Activated CD8-positive, alpha-beta T cell treated with anti-CD3 and anti-CD28 coated beads for 36 hours (primary cell): Measurements from ENCODE around the gene CDC5L. TPM values are rescaled to one million over a fixed set of nuclear protein-coding genes. Genes with fewer than 3 reads are reported as not detected.
"Not testable (repeated sequence)": the region's sequence is repeated elsewhere in the genome, so short reads cannot be mapped to it uniquely, and the experiment has no call there.

Source experiments
- ATAC-seq: fragments of 200-7000 bp; cut with Tn5 transposase; one replicate; pipeline ENCODE4 v1.10.0; 2021; ENCODE audit warnings: mild to moderate bottlenecking, moderate library complexity
- CTCF ChIA-PET: fragments of 350-600 bp; sonication (Branson Sonifier 250); formaldehyde crosslinking; loops from one replicate; lab custom pipeline; 2021; ENCODE audit warnings: antibody characterized with exemption; lab: Charles Lee
- POLR2A ChIA-PET: fragments of 350-600 bp; sonication (Branson Sonifier 250); formaldehyde crosslinking; loops from one replicate; lab custom pipeline; 2021; ENCODE audit warnings: antibody characterized with exemption; lab: Charles Lee
- DNase-seq: peaks from one replicate; pipeline ENCODE4 v3.0.0-alpha.2; 2020
- H3K27ac Mint-ChIP-seq: one replicate; pipeline ENCODE4 v1.8.0; 2021; ENCODE audit warnings: mild to moderate bottlenecking, mixed read lengths
- H3K27me3 Mint-ChIP-seq: one replicate; pipeline ENCODE4 v1.8.0; 2021; ENCODE audit warnings: mixed read lengths
- H3K36me3 Mint-ChIP-seq: one replicate; pipeline ENCODE4 v1.8.0; 2021; ENCODE audit warnings: low read depth, mixed read lengths
- H3K4me1 Mint-ChIP-seq: one replicate; pipeline ENCODE4 v1.8.0; 2021; ENCODE audit warnings: low read depth, mixed read lengths
- H3K4me3 Mint-ChIP-seq: one replicate; pipeline ENCODE4 v1.8.0; 2021; ENCODE audit warnings: mild to moderate bottlenecking, moderate library complexity, mixed read lengths
- H3K9me3 Mint-ChIP-seq: one replicate; pipeline ENCODE4 v1.8.0; 2021; ENCODE audit warnings: mixed read lengths
- CTCF ChIP-seq: fragments of 200-600 bp; IDR thresholded peaks from one replicate; pipeline ENCODE4 v1.8.0; 2022; ENCODE audit warnings: antibody characterized with exemption, mild to moderate bottlenecking
- intact Hi-C: fragments of 100-400 bp; cut with micrococcal nuclease; formaldehyde crosslinking; loops from one replicate; pipeline ENCODE4 v1.10.0; 2022
- total RNA-seq, 2 experiments: library from RNA; stranded (reverse); gene quantifications; one replicate each; pipeline ENCODE4 v1.2.3, GENCODE V29; 2021

CDC5L gene
- total RNA-seq, 2 experiments from 2014 or later = 20.4 to 21.4 TPM

- peaks cover 48% of the 10 kb centered on the region for H3K36me3 Mint-ChIP-seq
- ChIA-PET CTCF (interaction anchor here (0.9 to 4.2 kb wide), 7 partner anchors 10 to 132 kb away, joined by 3 to 22 read pairs (median 4); partner anchors contain the start of gene AARS2), POLR2A (interaction anchor here (0.6 kb wide), 1 partner anchor 23 kb away, joined by 3 read pairs; no protein-coding TSS in a partner anchor)
- peaks cover 2% of the 10 kb centered on the region for H3K4me1 Mint-ChIP-seq
- peaks cover 15% of the 10 kb centered on the region for H3K9me3 Mint-ChIP-seq
- intact Hi-C loops = no loop called here
- H3K27me3 Mint-ChIP-seq = no peaks in the 10 kb centered on the region
- no peak overlapping the region for H3K4me3 Mint-ChIP-seq
- H3K27ac Mint-ChIP-seq = no peak overlapping the region
- DNase-seq = no peak
- no peak for ATAC-seq
- no peak for TF ChIP-seq CTCF
Observed at GRCh38 chr6:44444853-44445252, 57.3 kb downstream of the CDC5L start.

- intact Hi-C loops = no loop called here
- TF ChIP-seq CTCF = no peak
- H3K27me3 Mint-ChIP-seq = no peaks in the 10 kb centered on the region
- ATAC-seq (no peak), DNase-seq (no peak)
- H3K9me3 Mint-ChIP-seq = peaks cover 8% of the 10 kb centered on the region
- ChIA-PET POLR2A (no interaction called here), CTCF (interaction anchor here (0.7 to 4.2 kb wide), 4 partner anchors 8 to 29 kb away, joined by 3 to 22 read pairs (median 8); no protein-coding TSS in a partner anchor)
- no peaks in the 10 kb centered on the region for H3K4me1 Mint-ChIP-seq
- no peak overlapping the region for H3K4me3 Mint-ChIP-seq
- H3K36me3 Mint-ChIP-seq = peaks cover 33% of the 10 kb centered on the region
- no peak overlapping the region for H3K27ac Mint-ChIP-seq
Observed at GRCh38 chr6:44446626-44447300, 59.3 kb downstream of the CDC5L start.

DNA sequence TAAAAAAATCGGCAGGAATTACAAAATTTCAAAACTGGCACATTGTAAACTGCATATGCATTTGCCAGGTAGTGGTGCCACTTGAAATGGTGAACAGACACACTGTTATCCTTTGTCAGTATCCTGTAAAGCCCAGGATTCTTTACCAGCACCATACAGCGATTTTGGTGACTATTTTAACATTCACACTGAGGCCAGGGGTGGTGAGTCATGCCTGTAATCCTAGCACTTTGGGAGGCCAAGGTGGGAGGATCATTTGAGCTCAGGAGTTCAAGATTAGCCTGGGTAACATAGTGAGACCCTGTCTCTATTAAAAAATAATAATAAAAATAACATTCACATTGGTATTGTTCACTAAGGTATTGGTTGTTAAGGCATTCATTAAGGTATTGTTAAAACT lies 61.7 kb downstream of the CDC5L start:
- H3K9me3 Mint-ChIP-seq, H3K4me1 Mint-ChIP-seq, ATAC-seq, CTCF ChIA-PET, H3K4me3 Mint-ChIP-seq, intact Hi-C loops, H3K27me3 Mint-ChIP-seq, H3K27ac Mint-ChIP-seq, DNase-seq, POLR2A ChIA-PET: not testable (repeated sequence)
- peaks cover 14% of the 10 kb centered on the region for H3K36me3 Mint-ChIP-seq

DNA sequence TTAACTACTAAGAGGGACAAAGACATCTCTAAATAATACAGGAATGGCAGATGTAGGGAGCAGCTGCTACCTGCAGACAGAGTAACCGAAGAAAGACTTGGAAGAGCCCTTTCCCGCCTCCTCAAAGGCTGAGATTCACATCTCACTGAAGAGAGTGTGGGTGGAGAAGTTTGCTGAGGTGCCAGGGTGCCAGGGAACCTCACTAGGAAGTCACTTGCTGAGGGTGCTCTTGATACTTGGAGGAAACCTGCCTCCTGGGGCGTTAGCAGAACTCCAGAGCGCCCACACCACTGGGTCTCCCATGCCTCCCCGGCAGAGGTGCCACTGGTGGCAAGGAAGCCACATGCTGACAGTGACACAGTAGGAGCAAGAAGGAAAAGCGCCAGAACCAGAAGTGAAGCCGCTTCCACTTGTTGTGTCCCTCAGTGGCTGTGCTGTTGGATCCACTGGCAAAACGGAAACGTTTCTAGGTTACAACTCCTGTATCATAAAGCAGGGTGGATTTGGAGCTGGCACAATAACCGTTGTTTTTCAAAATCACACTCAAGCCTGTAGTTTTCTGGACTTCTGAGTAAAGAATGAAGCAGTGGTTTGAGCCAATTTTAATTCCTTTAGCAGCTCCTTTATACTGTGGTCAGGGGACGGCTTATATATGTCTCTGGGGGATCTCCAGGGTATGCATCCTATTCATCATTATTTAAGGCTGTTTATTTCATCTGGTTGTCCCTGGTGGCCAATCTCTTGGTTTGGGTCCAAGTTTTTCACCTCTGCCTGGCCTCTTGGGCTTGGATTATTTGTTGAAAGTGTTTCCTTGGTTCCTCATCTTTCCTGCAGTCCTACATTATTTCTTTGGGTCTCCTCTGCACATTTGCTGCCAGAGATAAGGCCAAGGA lies 64.5 kb downstream of the CDC5L start:
- intact Hi-C loops = no loop called here
- Mint-ChIP-seq H3K27ac (peak overlapping the region; percentile 36), H3K4me1 (peaks cover 1% of the 10 kb centered on the region), H3K9me3 (no peaks in the 10 kb centered on the region), H3K36me3 (peaks cover 5% of the 10 kb centered on the region), H3K27me3 (peaks cover 2% of the 10 kb centered on the region), H3K4me3 (no peak overlapping the region)
- ChIA-PET CTCF (interaction anchor here (1.1 to 4.4 kb wide), 2 partner anchors 8 to 24 kb away, joined by 3 to 22 read pairs; no protein-coding TSS in a partner anchor), POLR2A (no interaction called here)
- DNase-seq (no peak), ATAC-seq (no peak)
- TF ChIP-seq CTCF = no peak

GRCh38 chr6:44452725-44453124 lies 65.2 kb downstream of the CDC5L start:
- ATAC-seq (no peak), DNase-seq (no peak)
- ChIA-PET CTCF (interaction anchor here (4.4 kb wide), 1 partner anchor 8 kb away, joined by 22 read pairs; no protein-coding TSS in a partner anchor), POLR2A (no interaction called here)
- peak overlapping the region; percentile 36 for H3K27ac Mint-ChIP-seq
- no peak overlapping the region for H3K4me3 Mint-ChIP-seq
- TF ChIP-seq CTCF = no peak
- H3K36me3 Mint-ChIP-seq = peaks cover 1% of the 10 kb centered on the region
- peaks cover 3% of the 10 kb centered on the region for H3K27me3 Mint-ChIP-seq
- H3K4me1 Mint-ChIP-seq = peaks cover 1% of the 10 kb centered on the region
- intact Hi-C loops = no loop called here
- no peaks in the 10 kb centered on the region for H3K9me3 Mint-ChIP-seq
